K562 (cell line): ENCODE measurements around the gene FBXO27. TPM values are rescaled to one million over a fixed set of nuclear protein-coding genes. Genes with fewer than 3 reads are reported as not detected.

ENCODE experiments used
- CREM ChIP-seq: IDR thresholded peaks from 2 replicates; pipeline ENCODE4 v1.6.1; 2014; ENCODE audit warnings: antibody characterized with exemption, low read depth
- CTCF ChIP-seq, 3 experiments: IDR thresholded peaks in 2 of 3; conservative IDR thresholded peaks in 1 of 3; 2 replicates each; pipeline ENCODE4 v1.5.1; 2011 to 2012; ENCODE audit warnings: low read length in 3 of 3, mild to moderate bottlenecking in 3 of 3, control low read depth in 2 of 3, improper control_type of control experiment in 1 of 3, inconsistent platforms in 1 of 3, low read depth in 1 of 3, mixed read lengths in 1 of 3, moderate library complexity in 1 of 3; ENCODE audit not compliant: insufficient read depth in 2 of 3
- HMBOX1 ChIP-seq: sonication (generic); IDR thresholded peaks from 2 replicates; pipeline ENCODE4 v1.6.1; 2016
- ILK ChIP-seq: fragments of 450-650 bp; IDR thresholded peaks from 2 replicates; pipeline ENCODE4 v1.6.1; 2016; ENCODE audit warnings: missing genetic modification characterization, low read depth, mild to moderate bottlenecking, missing compliant biosample characterization, moderate library complexity, borderline replicate concordance
- KDM4B ChIP-seq, 2 experiments: fragments of 450-650 bp in 1 of 2; sonication (generic) in 1 of 2; IDR thresholded peaks; 2 replicates each; pipeline ENCODE4 v1.6.1; 2016 to 2017; ENCODE audit warnings: borderline replicate concordance in 2 of 2, antibody characterized with exemption in 1 of 2, low read depth in 1 of 2, mild to moderate bottlenecking in 1 of 2
- KLF13 ChIP-seq: fragments of 450-650 bp; IDR thresholded peaks from 2 replicates; pipeline ENCODE4 v1.6.1; 2016; ENCODE audit warnings: missing genetic modification characterization, low read depth, mild to moderate bottlenecking, missing compliant biosample characterization, moderate library complexity, borderline replicate concordance
- MCM2 ChIP-seq: fragments of 450-650 bp; IDR thresholded peaks from 2 replicates; pipeline ENCODE4 v1.6.1; 2017; ENCODE audit warnings: low read depth, mild to moderate bottlenecking
- MNT ChIP-seq, 2 experiments: fragments of 450-650 bp; conservative IDR thresholded peaks; 2 replicates each; pipeline ENCODE4 v1.6.1; 2017; ENCODE audit warnings: mild to moderate bottlenecking in 2 of 2, moderate library complexity in 2 of 2
- RAD21 ChIP-seq, 2 experiments: fragments of 250-450 bp in 1 of 2; fragments of 450-650 bp in 1 of 2; sonication (Bioruptor Pico) in 1 of 2; formaldehyde crosslinking in 1 of 2; IDR thresholded peaks in 1 of 2; conservative IDR thresholded peaks in 1 of 2; 2 replicates each; pipeline versions ENCODE4 v1.4.0 to v1.8.0; 2020 to 2022; ENCODE audit warnings: mild to moderate bottlenecking in 2 of 2, moderate library complexity in 1 of 2
- ZBTB1 ChIP-seq: sonication (generic); formaldehyde crosslinking; IDR thresholded peaks from 2 replicates; pipeline ENCODE4 v1.8.1; 2023; ENCODE audit warnings: missing genetic modification reagents, low read depth, mild to moderate bottlenecking, borderline replicate concordance
- ZBTB26 ChIP-seq: fragments of 450-650 bp; formaldehyde crosslinking; IDR thresholded peaks from 2 replicates; pipeline ENCODE4 v1.4.0; 2022; ENCODE audit warnings: missing genetic modification characterization
- ZBTB9 ChIP-seq: fragments of 450-650 bp; formaldehyde crosslinking; IDR thresholded peaks from 2 replicates; pipeline ENCODE4 v1.4.0; 2020; ENCODE audit warnings: mild to moderate bottlenecking, moderate library complexity
- ZNF174 ChIP-seq: fragments of 250-450 bp; sonication (Bioruptor Pico); IDR thresholded peaks from 2 replicates; pipeline ENCODE4 v1.4.0; 2020; ENCODE audit warnings: mild to moderate bottlenecking
- ZNF316 ChIP-seq: fragments of 450-650 bp; IDR thresholded peaks from 2 replicates; pipeline ENCODE4 v1.6.1; 2016
- ZNF518B ChIP-seq: fragments of 250-450 bp; sonication (Bioruptor Pico); IDR thresholded peaks from 2 replicates; pipeline ENCODE4 v1.5.0; 2021; ENCODE audit warnings: mild to moderate bottlenecking, moderate library complexity
- ZNF764 ChIP-seq: fragments of 250-450 bp; sonication (Bioruptor Pico); IDR thresholded peaks from 2 replicates; pipeline ENCODE4 v1.4.0; 2020; ENCODE audit warnings: low read depth, mild to moderate bottlenecking, moderate library complexity
- polyA plus RNA-seq, 8 experiments: library from polyadenylated mRNA; depleted of rRNA in 4 of 8; stranded (reverse) in 5 of 8; unstranded in 3 of 8; fragments of >200 nt; fragmentation: Nextera tagmentation in 2 of 8; fragmentation: Illumina TruSeq in 1 of 8; extraction: Ambion mirVana in 2 of 8; extraction: Trizol in 1 of 8; gene quantifications; 2 replicates each; pipeline versions ENCODE4 v1.2.1 to v1.2.3, GENCODE V29; 2011 to 2014; ENCODE audit warnings: inconsistent platforms in 1 of 8, missing spikeins in 1 of 8
- total RNA-seq, 7 experiments: library from RNA; depleted of rRNA in 6 of 7; stranded (reverse); fragments of >200 nt in 6 of 7; fragmentation: Illumina TruSeq in 2 of 7; extraction: Trizol in 2 of 7; gene quantifications; 2 replicates each; pipeline versions ENCODE4 v1.2.1 to v1.2.3, GENCODE V29; 2011 to 2021; ENCODE audit warnings: low replicate concordance in 1 of 7

FBXO27 gene
- total and polyA plus RNA-seq, 9 of the 15 experiments (the other 6 are each of a cell fraction or from before 2014, with no cell fraction given) = 1.8 to 11.0 (median 6.3) TPM

GRCh38 chr19:38975214-38975860 lies 57.0 kb downstream of the FBXO27 start, which contains the start of gene FBXO17 (continued):
- no peak for TF ChIP-seq ZBTB9 (CRISPR knock-in tag)
- no peak for TF ChIP-seq HMBOX1
- TF ChIP-seq ZNF174 (CRISPR knock-in tag) = no peak
- peak; percentile 17; the same call in 1 of the 2 replicates for TF ChIP-seq ZBTB1 (CRISPR knock-in tag)
- no peak for TF ChIP-seq CREM
- no peak for TF ChIP-seq ZNF518B (CRISPR knock-in tag)
- no peak for TF ChIP-seq ZNF764
- no peak for TF ChIP-seq KDM4B (IDR thresholded peaks at IDR 0.05; ENCODE audit: borderline replicate concordance in 2 of 2, low read depth in 1 of 2)
- no peak for TF ChIP-seq MCM2
- no peak for TF ChIP-seq CTCF (IDR thresholded peaks at IDR 0.05 in 2 of 3, conservative IDR thresholded peaks at IDR 0.05 in 1 of 3; ENCODE audit: insufficient read depth in 2 of 3, low read depth in 1 of 3, low read length in 3 of 3)
- no peak for TF ChIP-seq ILK
- peak; percentile 86 to 93 for TF ChIP-seq MNT (conservative IDR thresholded peaks at IDR 0.05)
- peak; percentile 71; the same call in 1 of the 2 replicates for TF ChIP-seq KLF13 (tag)
- no peak for TF ChIP-seq ZBTB26 (CRISPR knock-in tag)
- TF ChIP-seq RAD21 (CRISPR knock-in tag; conservative IDR thresholded peaks at IDR 0.05 in 1 of 2, IDR thresholded peaks at IDR 0.05 in 1 of 2) = no peak
- TF ChIP-seq ZNF316 = no peak
